ENCODE data around the gene ZP2.

DNA sequence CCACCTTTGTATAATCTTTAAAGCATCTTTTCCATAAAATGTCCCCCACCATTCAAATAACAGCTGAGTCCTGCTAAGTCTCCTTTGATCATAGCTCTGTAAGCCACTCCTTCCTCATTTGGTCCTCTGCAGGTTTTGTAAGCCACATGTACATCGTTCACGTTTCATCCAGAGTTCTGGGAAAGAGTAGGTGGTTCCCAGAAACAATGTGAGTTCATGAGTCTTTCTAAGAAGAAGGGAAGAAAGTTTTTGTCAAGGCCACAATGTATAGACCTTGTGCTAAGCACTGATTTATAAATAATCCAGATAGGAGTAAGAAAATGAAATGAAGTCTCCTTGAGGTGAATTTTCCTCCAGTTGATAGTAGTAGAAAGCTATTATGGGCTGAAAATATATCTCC lies 13.4 kb upstream of the ZP2 start:
- no peak for TF ChIP-seq POLR2A (IDR thresholded peaks at IDR 0.05; ENCODE audit: low read depth, low read length)
- TF ChIP-seq MAFK (IDR thresholded peaks at IDR 0.05; ENCODE audit: low read depth, low read length): no peak
- TF ChIP-seq, protein P1, sequence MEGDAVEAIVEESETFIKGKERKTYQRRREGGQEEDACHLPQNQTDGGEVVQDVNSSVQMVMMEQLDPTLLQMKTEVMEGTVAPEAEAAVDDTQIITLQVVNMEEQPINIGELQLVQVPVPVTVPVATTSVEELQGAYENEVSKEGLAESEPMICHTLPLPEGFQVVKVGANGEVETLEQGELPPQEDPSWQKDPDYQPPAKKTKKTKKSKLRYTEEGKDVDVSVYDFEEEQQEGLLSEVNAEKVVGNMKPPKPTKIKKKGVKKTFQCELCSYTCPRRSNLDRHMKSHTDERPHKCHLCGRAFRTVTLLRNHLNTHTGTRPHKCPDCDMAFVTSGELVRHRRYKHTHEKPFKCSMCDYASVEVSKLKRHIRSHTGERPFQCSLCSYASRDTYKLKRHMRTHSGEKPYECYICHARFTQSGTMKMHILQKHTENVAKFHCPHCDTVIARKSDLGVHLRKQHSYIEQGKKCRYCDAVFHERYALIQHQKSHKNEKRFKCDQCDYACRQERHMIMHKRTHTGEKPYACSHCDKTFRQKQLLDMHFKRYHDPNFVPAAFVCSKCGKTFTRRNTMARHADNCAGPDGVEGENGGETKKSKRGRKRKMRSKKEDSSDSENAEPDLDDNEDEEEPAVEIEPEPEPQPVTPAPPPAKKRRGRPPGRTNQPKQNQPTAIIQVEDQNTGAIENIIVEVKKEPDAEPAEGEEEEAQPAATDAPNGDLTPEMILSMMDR (conservative IDR thresholded peaks at IDR 0.05; ENCODE audit: low read depth, low read length): no peak
- TF ChIP-seq USF2 (IDR thresholded peaks at IDR 0.05; ENCODE audit: low read depth, low read length): no peak
- TF ChIP-seq RCOR1 (IDR thresholded peaks at IDR 0.05; ENCODE audit: insufficient replicate concordance, low read length): no peak
- TF ChIP-seq CEBPB (IDR thresholded peaks at IDR 0.05; ENCODE audit: low read depth, low read length): no peak
- no peak for TF ChIP-seq RFX5 (IDR thresholded peaks at IDR 0.05; ENCODE audit: low read depth, low read length)
- no peak for TF ChIP-seq RAD21 (IDR thresholded peaks at IDR 0.05; ENCODE audit: low read length)
- no peak for TF ChIP-seq BHLHE40 (IDR thresholded peaks at IDR 0.05; ENCODE audit: low read depth, low read length)
- no peak for TF ChIP-seq NFE2L2 (IDR thresholded peaks at IDR 0.05; ENCODE audit: low read depth, low read length)
